ENCODE measurements around the gene NAP1L5.

Gene NAP1L5

GRCh38 chr4:88722828-88723227, 25.2 kb upstream of the NAP1L5 start:
- H3K79me2 ChIP-seq (ENCODE audit: control insufficient read depth, insufficient read depth, low read length, unreplicated experiment): no peaks in the 10 kb centered on the region
- no peaks in the 10 kb centered on the region for H3K4me1 ChIP-seq (ENCODE audit: control insufficient read depth, insufficient read depth, low read length, unreplicated experiment)
- peaks cover 13% of the 10 kb centered on the region for H3K36me3 ChIP-seq (ENCODE audit: insufficient read depth, low read length)
- no peak overlapping the region for H3K4me3 ChIP-seq (ENCODE audit: low read depth, low read length)
- H3K27ac ChIP-seq (ENCODE audit: low read depth, low read length): no peak overlapping the region
- no peak overlapping the region for H2AFZ ChIP-seq (ENCODE audit: low read length, unreplicated experiment)
- H3K27me3 ChIP-seq (ENCODE audit: insufficient read depth, low read length): no peaks in the 10 kb centered on the region

- H3K36me3 ChIP-seq (ENCODE audit: insufficient read depth, low read length): peaks cover 18% of the 10 kb centered on the region
Observed at GRCh38 chr4:88722276-88722780, 24.7 kb upstream of the NAP1L5 start.

GRCh38 chr4:88720451-88721428, 23.1 kb upstream of the NAP1L5 start:
- no peak overlapping the region for H3K4me3 ChIP-seq (ENCODE audit: low read depth, low read length)
- no peaks in the 10 kb centered on the region for H3K27me3 ChIP-seq (ENCODE audit: insufficient read depth, low read length)
- H3K27ac ChIP-seq (ENCODE audit: low read depth, low read length): no peak overlapping the region

More at GRCh38 chr4:88722276-88722780, 24.7 kb upstream of the NAP1L5 start:
- Histone ChIP-seq H2AFZ (ENCODE audit: low read length, unreplicated experiment) (no peak overlapping the region), H3K4me1 (ENCODE audit: control insufficient read depth, insufficient read depth, low read length, unreplicated experiment) (no peaks in the 10 kb centered on the region), H3K4me3 (ENCODE audit: low read depth, low read length) (no peak overlapping the region), H3K27me3 (ENCODE audit: insufficient read depth, low read length) (no peaks in the 10 kb centered on the region), H3K79me2 (ENCODE audit: control insufficient read depth, insufficient read depth, low read length, unreplicated experiment) (no peaks in the 10 kb centered on the region), H3K27ac (ENCODE audit: low read depth, low read length) (no peak overlapping the region)

DNA sequence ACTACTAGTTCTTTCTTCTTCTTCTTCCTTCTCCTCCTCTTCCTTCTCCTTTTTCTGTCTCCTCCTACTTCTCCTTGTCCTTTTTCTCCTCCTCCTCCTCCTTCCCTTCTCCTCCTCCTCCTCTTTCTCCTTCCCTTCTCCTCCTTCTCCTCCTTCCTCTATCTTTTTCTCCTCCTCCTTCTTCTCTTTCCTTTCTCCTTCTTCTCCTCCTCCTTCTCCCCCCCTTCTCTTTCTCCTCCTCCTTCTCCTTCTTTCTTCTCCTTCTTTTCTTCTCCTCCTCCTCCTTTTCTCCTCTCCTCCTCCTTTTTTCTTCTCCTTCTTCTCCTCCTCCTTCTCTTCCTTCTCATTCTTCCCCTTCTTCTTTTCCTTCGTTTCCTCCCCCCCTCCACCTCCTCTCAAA, 21.8 kb upstream of the NAP1L5 start:
- Histone ChIP-seq H3K79me2 (ENCODE audit: control insufficient read depth, insufficient read depth, low read length, unreplicated experiment) (no peaks in the 10 kb centered on the region), H3K27me3 (ENCODE audit: insufficient read depth, low read length) (no peaks in the 10 kb centered on the region), H3K4me3 (ENCODE audit: low read depth, low read length) (no peak overlapping the region), H3K36me3 (ENCODE audit: insufficient read depth, low read length) (peaks cover 26% of the 10 kb centered on the region), H3K4me1 (ENCODE audit: control insufficient read depth, insufficient read depth, low read length, unreplicated experiment) (no peaks in the 10 kb centered on the region), H2AFZ (ENCODE audit: low read length, unreplicated experiment) (no peak overlapping the region), H3K27ac (ENCODE audit: low read depth, low read length) (no peak overlapping the region)

More at GRCh38 chr4:88720451-88721428, 23.1 kb upstream of the NAP1L5 start:
- H2AFZ ChIP-seq (ENCODE audit: low read length, unreplicated experiment): no peak overlapping the region
- H3K36me3 ChIP-seq (ENCODE audit: insufficient read depth, low read length): peaks cover 26% of the 10 kb centered on the region
- no peaks in the 10 kb centered on the region for H3K79me2 ChIP-seq (ENCODE audit: control insufficient read depth, insufficient read depth, low read length, unreplicated experiment)
- no peaks in the 10 kb centered on the region for H3K4me1 ChIP-seq (ENCODE audit: control insufficient read depth, insufficient read depth, low read length, unreplicated experiment)

- Histone ChIP-seq H3K4me3 (ENCODE audit: low read depth, low read length) (no peak overlapping the region), H3K27me3 (ENCODE audit: insufficient read depth, low read length) (no peaks in the 10 kb centered on the region), H3K79me2 (ENCODE audit: control insufficient read depth, insufficient read depth, low read length, unreplicated experiment) (no peaks in the 10 kb centered on the region), H2AFZ (ENCODE audit: low read length, unreplicated experiment) (no peak overlapping the region), H3K36me3 (ENCODE audit: insufficient read depth, low read length) (peaks cover 26% of the 10 kb centered on the region), H3K4me1 (ENCODE audit: control insufficient read depth, insufficient read depth, low read length, unreplicated experiment) (no peaks in the 10 kb centered on the region), H3K27ac (ENCODE audit: low read depth, low read length) (no peak overlapping the region)
Observed at GRCh38 chr4:88718098-88718497, 20.5 kb upstream of the NAP1L5 start.

DNA sequence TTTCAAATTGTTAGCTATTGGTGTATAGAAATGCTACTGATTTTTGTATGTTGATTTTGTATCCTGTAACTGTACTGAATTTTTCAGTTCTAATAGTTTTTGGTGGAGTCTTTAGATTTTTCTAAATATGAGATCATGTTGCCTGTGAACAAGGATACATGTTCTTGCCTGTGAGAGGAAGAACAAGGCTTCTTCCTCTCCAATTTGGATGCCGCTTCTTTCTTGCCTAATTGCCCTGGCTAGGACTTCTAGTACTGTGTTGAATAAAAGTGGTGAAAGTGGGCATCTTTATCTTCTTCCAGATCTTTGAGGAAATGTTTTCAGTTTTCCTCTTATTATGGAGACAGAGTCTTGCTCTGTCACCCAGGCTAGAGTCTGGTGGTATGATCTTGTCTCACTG, 16.2 kb upstream of the NAP1L5 start:
- no peaks in the 10 kb centered on the region for H3K79me2 ChIP-seq (ENCODE audit: control insufficient read depth, insufficient read depth, low read length, unreplicated experiment)
- no peaks in the 10 kb centered on the region for H3K27me3 ChIP-seq (ENCODE audit: insufficient read depth, low read length)
- no peaks in the 10 kb centered on the region for H3K4me1 ChIP-seq (ENCODE audit: control insufficient read depth, insufficient read depth, low read length, unreplicated experiment)
- no peak overlapping the region for H3K4me3 ChIP-seq (ENCODE audit: low read depth, low read length)
- peaks cover 26% of the 10 kb centered on the region for H3K36me3 ChIP-seq (ENCODE audit: insufficient read depth, low read length)
- no peak overlapping the region for H3K27ac ChIP-seq (ENCODE audit: low read depth, low read length)
- no peak overlapping the region for H2AFZ ChIP-seq (ENCODE audit: low read length, unreplicated experiment)

GRCh38 chr4:88709989-88710388, 12.4 kb upstream of the NAP1L5 start:
- Histone ChIP-seq H3K79me2 (ENCODE audit: control insufficient read depth, insufficient read depth, low read length, unreplicated experiment) (no peaks in the 10 kb centered on the region), H3K4me1 (ENCODE audit: control insufficient read depth, insufficient read depth, low read length, unreplicated experiment) (peaks cover 16% of the 10 kb centered on the region), H3K27ac (ENCODE audit: low read depth, low read length) (no peak overlapping the region), H2AFZ (ENCODE audit: low read length, unreplicated experiment) (no peak overlapping the region), H3K27me3 (ENCODE audit: insufficient read depth, low read length) (no peaks in the 10 kb centered on the region), H3K4me3 (ENCODE audit: low read depth, low read length) (no peak overlapping the region), H3K36me3 (ENCODE audit: insufficient read depth, low read length) (peaks cover 6% of the 10 kb centered on the region; the same call in 1 of the 2 replicates)

DNA sequence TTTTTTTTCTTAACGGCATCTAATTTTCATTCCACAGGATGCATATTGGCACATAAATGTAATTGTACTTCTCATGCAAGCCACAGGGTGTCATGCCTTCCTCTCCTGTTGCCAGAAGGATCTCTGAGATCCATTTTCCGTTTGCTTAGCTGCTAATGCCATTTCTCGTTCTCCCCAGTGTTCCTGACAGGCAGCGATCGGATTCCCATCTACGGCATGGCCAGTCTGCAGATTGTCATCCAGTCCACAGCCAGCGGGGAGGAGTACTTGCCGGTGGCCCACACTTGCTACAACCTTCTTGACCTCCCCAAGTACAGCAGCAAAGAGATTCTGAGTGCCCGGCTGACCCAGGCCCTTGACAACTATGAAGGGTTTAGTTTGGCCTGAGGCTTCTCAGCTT, 8.9 kb upstream of the NAP1L5 start:
- peak overlapping the region; percentile 76 for H2AFZ ChIP-seq (ENCODE audit: low read length, unreplicated experiment)
- H3K79me2 ChIP-seq (ENCODE audit: control insufficient read depth, insufficient read depth, low read length, unreplicated experiment): no peaks in the 10 kb centered on the region
- H3K4me1 ChIP-seq (ENCODE audit: control insufficient read depth, insufficient read depth, low read length, unreplicated experiment): peaks cover 16% of the 10 kb centered on the region
- no peaks in the 10 kb centered on the region for H3K27me3 ChIP-seq (ENCODE audit: insufficient read depth, low read length)
- peak overlapping the region; percentile 26; the same call in 1 of the 2 replicates for H3K27ac ChIP-seq (ENCODE audit: low read depth, low read length)
- no peaks in the 10 kb centered on the region for H3K36me3 ChIP-seq (ENCODE audit: insufficient read depth, low read length)
- H3K4me3 ChIP-seq (ENCODE audit: low read depth, low read length): no peak overlapping the region

DNA sequence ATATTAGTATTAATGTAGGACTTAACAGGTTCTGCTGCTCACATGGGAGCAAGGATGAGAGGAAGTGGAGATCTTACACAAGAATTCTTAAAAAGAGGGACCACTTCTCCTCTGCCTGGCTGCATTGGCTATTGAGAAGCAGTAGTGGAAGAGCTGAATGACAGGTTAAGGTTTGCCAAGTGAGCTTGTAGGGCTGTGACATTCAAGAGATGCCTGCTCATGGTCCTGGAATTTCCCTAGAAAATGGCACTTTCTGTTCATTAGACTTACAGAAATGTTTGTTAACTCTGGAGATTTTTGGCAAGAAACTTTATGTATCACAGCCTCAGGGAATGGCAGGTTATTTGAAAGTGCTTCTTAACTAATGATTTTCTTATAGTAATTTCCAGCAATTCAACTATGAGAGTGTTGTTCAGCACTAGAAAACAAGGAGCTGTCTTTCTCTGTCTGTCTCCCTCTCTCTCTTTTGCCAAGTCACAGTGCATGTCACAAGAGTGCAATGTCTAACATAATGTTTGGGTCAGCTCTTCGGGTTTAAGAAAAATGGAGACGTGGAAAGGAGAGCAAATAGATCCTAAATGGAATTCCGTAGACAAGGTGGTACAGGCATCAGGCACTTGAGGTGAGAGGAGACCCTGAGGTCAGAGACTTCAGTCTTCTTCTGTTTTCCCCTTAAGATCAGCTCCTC, 8.3 kb upstream of the NAP1L5 start:
- H3K27ac ChIP-seq (ENCODE audit: low read depth, low read length): peak overlapping the region; percentile 26; the same call in 1 of the 2 replicates
- no peaks in the 10 kb centered on the region for H3K27me3 ChIP-seq (ENCODE audit: insufficient read depth, low read length)
- peaks cover 16% of the 10 kb centered on the region for H3K4me1 ChIP-seq (ENCODE audit: control insufficient read depth, insufficient read depth, low read length, unreplicated experiment)
- H3K36me3 ChIP-seq (ENCODE audit: insufficient read depth, low read length): no peaks in the 10 kb centered on the region
- 0 out of 2 replicates have a peak overlapping the region, but pooled peaks have one; percentile 6 for H3K4me3 ChIP-seq (ENCODE audit: low read depth, low read length)
- peak overlapping the region; percentile 55 for H2AFZ ChIP-seq (ENCODE audit: low read length, unreplicated experiment)
- H3K79me2 ChIP-seq (ENCODE audit: control insufficient read depth, insufficient read depth, low read length, unreplicated experiment): no peaks in the 10 kb centered on the region

DNA sequence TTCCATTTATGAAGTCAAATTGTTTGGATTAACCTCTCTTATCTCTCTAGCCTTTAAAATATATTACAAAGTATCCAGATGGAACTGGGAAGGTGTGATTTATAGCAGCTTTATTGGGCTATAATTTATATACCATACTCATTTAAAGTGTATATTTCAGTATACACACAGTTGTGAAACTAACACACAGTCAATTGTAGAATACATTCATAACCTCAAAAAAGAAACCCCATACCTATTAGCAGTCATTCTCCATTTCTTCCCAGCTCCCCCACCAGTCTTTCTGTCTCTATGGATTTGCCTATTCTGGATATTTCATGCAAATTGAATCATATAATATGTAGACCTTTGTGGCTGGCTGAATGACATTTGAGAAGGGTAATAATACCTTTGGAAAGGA, 7.6 kb upstream of the NAP1L5 start:
- Histone ChIP-seq H3K4me3 (ENCODE audit: low read depth, low read length) (no peak overlapping the region), H3K79me2 (ENCODE audit: control insufficient read depth, insufficient read depth, low read length, unreplicated experiment) (no peaks in the 10 kb centered on the region), H2AFZ (ENCODE audit: low read length, unreplicated experiment) (no peak overlapping the region), H3K27me3 (ENCODE audit: insufficient read depth, low read length) (no peaks in the 10 kb centered on the region), H3K27ac (ENCODE audit: low read depth, low read length) (no peak overlapping the region), H3K36me3 (ENCODE audit: insufficient read depth, low read length) (no peaks in the 10 kb centered on the region), H3K4me1 (ENCODE audit: control insufficient read depth, insufficient read depth, low read length, unreplicated experiment) (peaks cover 16% of the 10 kb centered on the region)
